ENCODE data around the gene TTC28.

Gene TTC28

GRCh38 chr22:28357193-28357592, 322.4 kb downstream of the TTC28 start:
- DNase-seq (ENCODE audit: low spot score): no peak

GRCh38 chr22:28351476-28351875, 328.2 kb downstream of the TTC28 start:
- no peak for DNase-seq (ENCODE audit: low spot score)

GRCh38 chr22:28348613-28349609, 330.7 kb downstream of the TTC28 start:
- DNase-seq (ENCODE audit: low spot score): no peak

- no peak for DNase-seq (ENCODE audit: low spot score)
Measured at GRCh38 chr22:28346308-28346707, 333.3 kb downstream of the TTC28 start.

GRCh38 chr22:28344918-28345703, 334.5 kb downstream of the TTC28 start:
- DNase-seq (ENCODE audit: low spot score): no peak

- no peak for DNase-seq (ENCODE audit: low spot score)
Measured at GRCh38 chr22:28341001-28341400, 338.6 kb downstream of the TTC28 start.

- no peak for DNase-seq (ENCODE audit: low spot score)
Measured at GRCh38 chr22:28333088-28333487, 346.6 kb downstream of the TTC28 start.

- DNase-seq (ENCODE audit: low spot score): peak; percentile 55
Measured at GRCh38 chr22:28332410-28332809, 347.2 kb downstream of the TTC28 start.

GRCh38 chr22:28331695-28332094, 347.9 kb downstream of the TTC28 start:
- no peak for DNase-seq (ENCODE audit: low spot score)

- no peak for DNase-seq (ENCODE audit: low spot score)
Measured at GRCh38 chr22:28329186-28330073, 350.2 kb downstream of the TTC28 start.

- DNase-seq (ENCODE audit: low spot score): no peak
Measured at GRCh38 chr22:28328756-28329155, 350.9 kb downstream of the TTC28 start.

GRCh38 chr22:28316014-28316413, 363.6 kb downstream of the TTC28 start:
- DNase-seq (ENCODE audit: low spot score): no peak

GRCh38 chr22:28314959-28315358, 364.7 kb downstream of the TTC28 start:
- no peak for DNase-seq (ENCODE audit: low spot score)

GRCh38 chr22:28310299-28310698, 369.3 kb downstream of the TTC28 start:
- no peak for DNase-seq (ENCODE audit: low spot score)

GRCh38 chr22:28299753-28300152, 379.9 kb downstream of the TTC28 start:
- peak; percentile 50 for DNase-seq (ENCODE audit: low spot score)

- no peak for DNase-seq (ENCODE audit: low spot score)
Measured at GRCh38 chr22:28299309-28299708, 380.3 kb downstream of the TTC28 start.

- peak; percentile 90 for DNase-seq (ENCODE audit: low spot score)
Measured at GRCh38 chr22:28297504-28297903, 382.1 kb downstream of the TTC28 start.

- DNase-seq (ENCODE audit: low spot score): no peak
Measured at GRCh38 chr22:28296452-28296851, 383.2 kb downstream of the TTC28 start.

- no peak for DNase-seq (ENCODE audit: low spot score)
Measured at GRCh38 chr22:28283068-28283654, 396.5 kb downstream of the TTC28 start.

- no peak for DNase-seq (ENCODE audit: low spot score)
Measured at GRCh38 chr22:28282405-28283067, 397.1 kb downstream of the TTC28 start.

- no peak for DNase-seq (ENCODE audit: low spot score)
Measured at GRCh38 chr22:28279888-28280287, 399.8 kb downstream of the TTC28 start.

All from pons (tissue), 1 donor.